Subcutaneous abdominal adipose tissue (tissue), 5 donors: ENCODE data around the gene RNF6.

Experiments
- H3K27ac ChIP-seq: one replicate; pipeline ENCODE4 v1.7.0; 2013; ENCODE audit warnings: low read depth, mild to moderate bottlenecking, inconsistent platforms, low read length, moderate library complexity
- H3K27me3 ChIP-seq, 5 donors: one replicate each; pipeline ENCODE4 v1.7.0; 2013; ENCODE audit warnings: low read length in 5 of 5, inconsistent platforms in 1 of 5; ENCODE audit not compliant: control insufficient read depth in 5 of 5, insufficient read depth in 4 of 5
- H3K36me3 ChIP-seq, 5 donors: one replicate each; pipeline ENCODE4 v1.7.0; 2013; ENCODE audit warnings: low read length in 5 of 5; ENCODE audit not compliant: control insufficient read depth in 5 of 5, insufficient read depth in 5 of 5
- H3K4me1 ChIP-seq, 5 donors: one replicate each; pipeline ENCODE4 v1.7.0; 2013; ENCODE audit warnings: low read length in 5 of 5, mild to moderate bottlenecking in 3 of 5, moderate library complexity in 1 of 5; ENCODE audit not compliant: control insufficient read depth in 5 of 5, insufficient read depth in 5 of 5
- H3K4me3 ChIP-seq, 5 donors: one replicate each; pipeline ENCODE4 v1.7.0; 2013; ENCODE audit warnings: low read length in 5 of 5, low read depth in 1 of 5
- H3K9ac ChIP-seq, 5 donors: one replicate each; pipeline ENCODE4 v1.7.0; 2013; ENCODE audit warnings: low read length in 5 of 5, mild to moderate bottlenecking in 4 of 5, moderate library complexity in 3 of 5
- H3K9me3 ChIP-seq, 5 donors: one replicate each; pipeline ENCODE4 v1.7.0; 2013; ENCODE audit warnings: low read length in 5 of 5; ENCODE audit not compliant: control insufficient read depth in 5 of 5
- donor health status: healthy.
- donor health status: healthy.
- donor health status: healthy.
- donor health status: healthy.
- donor health status: healthy.

RNF6 gene

GRCh38 chr13:26228096-26228495 lies 6.0 kb upstream of the RNF6 start:
- Histone ChIP-seq H3K9me3 (no peaks in the 10 kb centered on the region), H3K4me3 (no peak overlapping the region), H3K36me3 (no peaks in the 10 kb centered on the region), H3K9ac (no peak overlapping the region), H3K4me1 (peaks cover 0 to 3% (median under 1%) of the 10 kb centered on the region in 5 donors), H3K27ac (no peak overlapping the region), H3K27me3 (peaks cover 0 to 3% (median 0%) of the 10 kb centered on the region in 5 donors)

DNA sequence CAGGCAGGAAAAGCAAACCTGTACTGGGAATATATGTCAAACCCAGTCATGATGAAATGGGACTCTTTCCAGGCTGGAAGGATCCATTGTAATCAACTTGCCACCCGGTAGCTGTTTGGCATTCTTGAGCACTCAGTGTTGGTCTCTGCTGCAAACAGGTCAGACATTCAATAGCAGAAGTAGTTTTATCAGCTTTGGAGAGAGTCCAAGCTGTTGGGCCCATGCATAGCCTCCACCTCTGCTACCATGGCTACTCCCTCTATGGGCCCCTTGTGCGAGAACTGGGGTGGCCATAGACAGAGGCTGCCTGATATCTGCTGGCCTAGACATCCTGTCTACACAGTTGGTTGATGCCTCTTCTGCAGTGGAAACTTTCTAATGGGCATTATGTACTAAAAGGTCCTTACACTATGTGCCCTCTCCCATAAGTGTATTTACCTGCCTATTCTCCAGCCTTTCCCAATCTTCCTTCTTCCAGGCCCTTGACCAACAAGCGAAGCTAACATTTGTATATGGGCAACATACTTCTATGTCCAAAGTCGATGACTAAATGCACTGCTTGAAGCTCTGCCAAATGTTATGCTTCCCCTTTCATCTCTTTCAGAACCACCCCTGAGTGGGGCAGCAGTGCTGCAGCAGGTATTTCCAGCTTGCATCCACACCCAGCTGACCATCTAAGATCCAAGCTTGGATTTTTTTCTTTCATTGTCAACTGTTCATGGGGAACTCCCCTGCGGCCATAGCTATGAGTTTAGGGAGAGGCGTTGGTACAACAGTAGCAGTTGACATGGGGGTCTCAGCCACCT lies 5.3 kb upstream of the RNF6 start:
- H3K4me1 ChIP-seq, result peaks cover 0 to 9% (median 7%) of the 10 kb centered on the region in 5 donors
- no peaks in the 10 kb centered on the region for H3K36me3 ChIP-seq
- H3K4me3 ChIP-seq, result no peak overlapping the region
- H3K27ac ChIP-seq, result no peak overlapping the region
- no peaks in the 10 kb centered on the region for H3K9me3 ChIP-seq
- peaks cover 0 to 3% (median 0%) of the 10 kb centered on the region in 5 donors for H3K27me3 ChIP-seq
- H3K9ac ChIP-seq, result no peak overlapping the region

DNA sequence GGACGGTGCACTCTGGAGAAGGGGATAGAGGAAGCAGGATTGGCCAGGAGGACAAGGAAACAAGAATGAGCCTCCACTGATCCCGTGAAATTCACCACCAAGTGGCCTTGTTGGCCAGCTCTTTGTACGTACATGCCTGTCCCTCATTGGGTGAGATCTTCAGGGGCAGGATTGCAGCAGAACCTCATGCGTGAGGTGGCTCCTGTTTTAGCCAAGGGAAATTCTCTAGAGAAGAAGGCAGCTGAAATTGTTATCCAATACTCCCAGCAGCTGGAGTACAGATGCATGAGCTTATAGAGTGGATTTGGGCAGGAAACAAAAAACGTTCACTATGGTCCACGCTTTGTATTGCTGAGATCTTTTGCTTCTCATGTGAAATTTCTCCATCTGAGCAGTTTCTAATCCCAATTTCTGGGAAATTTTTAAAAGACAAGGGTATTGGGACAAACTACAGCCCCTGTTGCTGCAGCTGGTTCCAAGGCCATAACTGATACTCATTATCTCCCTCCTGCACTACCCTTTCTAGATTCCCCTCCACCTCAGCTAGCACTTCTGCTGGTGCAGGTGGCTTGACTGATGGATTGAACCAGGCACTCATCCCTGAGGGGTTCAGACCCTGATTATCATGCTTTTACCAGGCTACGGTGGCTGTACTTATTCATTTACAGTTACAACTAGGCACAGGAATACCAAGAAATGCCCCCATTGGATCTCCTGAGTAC lies 3.9 kb upstream of the RNF6 start:
- Histone ChIP-seq H3K4me3 (no peak overlapping the region), H3K27me3 (peaks cover 0 to 2% (median 0%) of the 10 kb centered on the region in 5 donors), H3K27ac (no peak overlapping the region), H3K4me1 (peaks cover 0 to 14% (median 11%) of the 10 kb centered on the region in 5 donors), H3K9me3 (no peaks in the 10 kb centered on the region), H3K36me3 (no peaks in the 10 kb centered on the region), H3K9ac (no peak overlapping the region)

DNA sequence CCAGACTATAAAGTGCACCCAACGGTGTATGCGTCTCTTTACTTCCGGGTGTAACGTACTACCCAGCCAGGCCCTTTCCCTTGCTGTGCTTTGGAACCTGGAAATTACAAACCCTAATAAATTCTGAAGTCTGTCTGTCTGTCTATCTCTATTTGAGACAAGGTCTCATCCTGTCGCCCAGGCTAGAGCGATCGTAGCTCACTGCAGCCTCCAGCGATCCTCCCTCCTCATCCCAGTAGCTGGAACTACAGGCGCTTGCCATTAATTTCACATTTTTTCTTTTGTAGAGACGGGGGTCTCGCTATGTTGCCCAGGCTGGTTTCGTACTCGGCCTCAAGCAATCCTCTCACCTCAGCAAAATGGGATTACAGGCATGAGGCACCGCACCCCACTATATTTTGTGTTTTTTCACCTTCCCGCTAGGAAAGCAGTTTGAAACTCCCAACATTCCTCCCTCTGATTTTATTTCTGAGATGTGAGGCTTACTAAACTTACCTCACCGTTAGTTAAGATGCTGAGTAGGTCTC lies 469 bp upstream of the RNF6 start:
- H3K36me3 ChIP-seq, result peaks cover 14 to 20% (median 16%) of the 10 kb centered on the region in 5 donors

GRCh38 chr13:26221399-26221720 lies 754 bp downstream of the RNF6 start:
- H3K27ac ChIP-seq, result peak overlapping the region; percentile 95
- peaks cover 22 to 32% (median 28%) of the 10 kb centered on the region in 5 donors for H3K36me3 ChIP-seq
- H3K9ac ChIP-seq, result peak overlapping the region; percentile 42 to 99 (median 93)
- H3K9me3 ChIP-seq, result no peaks in the 10 kb centered on the region
- peak overlapping the region; percentile 93 to 99 (median 97) for H3K4me3 ChIP-seq
- no peaks in the 10 kb centered on the region for H3K27me3 ChIP-seq
- peaks cover 3 to 31% (median 28%) of the 10 kb centered on the region in 5 donors for H3K4me1 ChIP-seq

More for the DNA sequence above, 469 bp upstream of the RNF6 start:
- Histone ChIP-seq H3K4me1 (peaks cover 3 to 31% (median 28%) of the 10 kb centered on the region in 5 donors), H3K4me3 (peak overlapping the region; percentile 93 to 99 (median 97)), H3K27ac (peak overlapping the region; percentile 95), H3K9ac (peak overlapping the region; percentile 90 to 99 (median 93)), H3K9me3 (no peaks in the 10 kb centered on the region), H3K27me3 (peaks cover 0 to 2% (median 0%) of the 10 kb centered on the region in 5 donors)

- Histone ChIP-seq H3K27ac (no peak overlapping the region), H3K36me3 (peaks cover 30 to 40% (median 33%) of the 10 kb centered on the region in 5 donors), H3K4me1 (peaks cover 3 to 31% (median 28%) of the 10 kb centered on the region in 5 donors), H3K9ac (peak overlapping the region in 4 of 5 donors; percentile 34 to 99 (median 95)), H3K27me3 (no peaks in the 10 kb centered on the region), H3K9me3 (no peaks in the 10 kb centered on the region), H3K4me3 (peak overlapping the region in 4 of 5 donors; percentile 93 to 97 (median 97))
These were observed 1.5 kb downstream of the RNF6 start for GRCh38 chr13:26220575-26220974.

GRCh38 chr13:26219726-26220125 lies 2.4 kb downstream of the RNF6 start:
- no peak overlapping the region for H3K27ac ChIP-seq
- no peak overlapping the region for H3K4me3 ChIP-seq
- peak overlapping the region in 2 of 5 donors; percentile 8 to 66 for H3K9ac ChIP-seq
- H3K9me3 ChIP-seq, result no peaks in the 10 kb centered on the region
- H3K4me1 ChIP-seq, result peaks cover 3 to 31% (median 28%) of the 10 kb centered on the region in 5 donors
- H3K36me3 ChIP-seq, result peaks cover 38 to 47% (median 41%) of the 10 kb centered on the region in 5 donors
- no peaks in the 10 kb centered on the region for H3K27me3 ChIP-seq

GRCh38 chr13:26216042-26216441 lies 6.1 kb downstream of the RNF6 start:
- H3K4me3 ChIP-seq, result no peak overlapping the region
- no peak overlapping the region for H3K27ac ChIP-seq
- no peaks in the 10 kb centered on the region for H3K27me3 ChIP-seq
- no peak overlapping the region for H3K9ac ChIP-seq
- H3K4me1 ChIP-seq, result peaks cover 3 to 25% (median 14%) of the 10 kb centered on the region in 5 donors
- H3K36me3 ChIP-seq, result peaks cover 54 to 78% (median 62%) of the 10 kb centered on the region in 5 donors
- no peaks in the 10 kb centered on the region for H3K9me3 ChIP-seq

DNA sequence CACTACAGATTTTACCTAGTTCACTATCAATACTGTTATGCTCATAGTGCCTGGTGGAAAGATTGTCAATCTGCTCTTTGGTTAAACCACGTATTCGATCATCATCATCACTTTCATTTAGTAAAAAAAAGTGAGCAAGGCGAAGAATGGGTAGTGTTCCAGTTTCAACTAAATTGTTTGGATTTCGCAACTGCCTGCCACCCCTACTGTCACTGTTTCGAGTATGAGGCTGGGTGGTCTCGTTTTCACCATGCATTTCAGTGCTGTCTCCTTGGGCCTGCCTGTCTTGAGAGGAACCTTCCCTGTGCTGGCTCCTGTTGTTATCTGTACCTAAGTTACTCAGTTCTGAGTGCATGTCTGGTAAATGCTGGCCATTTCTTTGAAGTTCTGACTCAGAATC lies 8.1 kb downstream of the RNF6 start:
- no peak overlapping the region for H3K27ac ChIP-seq
- no peaks in the 10 kb centered on the region for H3K9me3 ChIP-seq
- H3K27me3 ChIP-seq, result no peaks in the 10 kb centered on the region
- peaks cover 48 to 78% (median 56%) of the 10 kb centered on the region in 5 donors for H3K36me3 ChIP-seq
- H3K4me3 ChIP-seq, result no peak overlapping the region
- peaks cover 0 to 21% (median 5%) of the 10 kb centered on the region in 5 donors for H3K4me1 ChIP-seq
- no peak overlapping the region for H3K9ac ChIP-seq
